HEK293T (cell line): ENCODE measurements around the gene IGSF5.

Source experiments
- CTCF ChIA-PET: fragments of 350-600 bp; formaldehyde crosslinking; extraction: SDS; loops from one replicate; lab custom pipeline; 2021; ENCODE audit warnings: antibody characterized with exemption, inconsistent platforms; lab: Yijun Ruan, JAX
- POLR2A ChIA-PET: fragments of 350-600 bp; formaldehyde crosslinking; extraction: SDS; loops from one replicate; lab custom pipeline; 2020; ENCODE audit warnings: antibody characterized with exemption, inconsistent platforms; lab: Yijun Ruan, JAX
- DNase-seq: peaks from one replicate; pipeline ENCODE4 v3.0.0; 2012; ENCODE audit warnings: mixed read lengths; ENCODE audit errors: extremely low spot score
- ARNT ChIP-seq: fragments of 450-650 bp; IDR thresholded peaks from 2 replicates; pipeline ENCODE4 v1.6.1; 2017; ENCODE audit warnings: mild to moderate bottlenecking
- BHLHE40 ChIP-seq: fragments of 450-650 bp; IDR thresholded peaks from 2 replicates; pipeline ENCODE4 v1.6.1; 2016; ENCODE audit warnings: mild to moderate bottlenecking, moderate library complexity, borderline replicate concordance
- CTBP1 ChIP-seq: fragments of 450-650 bp; IDR thresholded peaks from 2 replicates; pipeline ENCODE4 v1.6.1; 2016; ENCODE audit warnings: borderline replicate concordance
- ELF4 ChIP-seq: fragments of 450-650 bp; IDR thresholded peaks from 2 replicates; pipeline ENCODE4 v1.6.1; 2017; ENCODE audit warnings: antibody characterized with exemption
- FOXA1 ChIP-seq: fragments of 450-650 bp; IDR thresholded peaks from 2 replicates; pipeline ENCODE4 v1.6.1; 2016; ENCODE audit warnings: mild to moderate bottlenecking
- FOXK2 ChIP-seq: fragments of 450-650 bp; IDR thresholded peaks from 2 replicates; pipeline ENCODE4 v1.6.1; 2016; ENCODE audit warnings: mild to moderate bottlenecking
- FOXM1 ChIP-seq: fragments of 450-650 bp; IDR thresholded peaks from 2 replicates; pipeline ENCODE4 v1.6.1; 2017; ENCODE audit warnings: mild to moderate bottlenecking, borderline replicate concordance
- HDGF ChIP-seq: fragments of 450-650 bp; IDR thresholded peaks from 2 replicates; pipeline ENCODE4 v1.6.1; 2017; ENCODE audit warnings: antibody characterized with exemption, borderline replicate concordance
- L3MBTL2 ChIP-seq: fragments of 450-650 bp; conservative IDR thresholded peaks from 2 replicates; pipeline ENCODE4 v1.6.1; 2016; ENCODE audit warnings: mild to moderate bottlenecking
- LEF1 ChIP-seq: fragments of 450-650 bp; IDR thresholded peaks from 2 replicates; pipeline ENCODE4 v1.6.1; 2017; ENCODE audit warnings: mild to moderate bottlenecking, borderline replicate concordance
- NFRKB ChIP-seq: fragments of 450-650 bp; IDR thresholded peaks from 2 replicates; pipeline ENCODE4 v1.6.1; 2016; ENCODE audit warnings: mild to moderate bottlenecking, moderate library complexity
- PKNOX1 ChIP-seq: fragments of 450-650 bp; IDR thresholded peaks from 2 replicates; pipeline ENCODE4 v1.6.1; 2016
- SP1 ChIP-seq: fragments of 450-650 bp; IDR thresholded peaks from 2 replicates; pipeline ENCODE4 v1.6.1; 2017
- SUZ12 ChIP-seq: fragments of 450-650 bp; IDR thresholded peaks from 2 replicates; pipeline ENCODE4 v1.6.1; 2016; ENCODE audit warnings: mild to moderate bottlenecking
- TARDBP ChIP-seq: fragments of 450-650 bp; IDR thresholded peaks from 2 replicates; pipeline ENCODE4 v1.6.1; 2016
- ZNF384 ChIP-seq: fragments of 450-650 bp; IDR thresholded peaks from 2 replicates; pipeline ENCODE4 v1.6.1; 2016

IGSF5 gene

GRCh38 chr21:39710866-39711265 lies 34.1 kb upstream of the IGSF5 start:
- TF ChIP-seq SP1 (no peak), FOXM1 (no peak), ARNT (no peak), PKNOX1 (no peak), SUZ12 (no peak), HDGF (no peak), FOXA1 (no peak), FOXK2 (no peak), BHLHE40 (no peak), CTBP1 (no peak), NFRKB (no peak)
- POLR2A ChIA-PET: no interaction called here
- CTCF ChIA-PET: no interaction called here

GRCh38 chr21:39712273-39712672 lies 32.7 kb upstream of the IGSF5 start:
- ChIA-PET POLR2A (no interaction called here), CTCF (no interaction called here)
- DNase-seq: no peak
- TF ChIP-seq NFRKB (no peak), TARDBP (no peak), PKNOX1 (no peak), CTBP1 (no peak), FOXA1 (no peak), FOXK2 (no peak)

More at GRCh38 chr21:39710866-39711265, 34.1 kb upstream of the IGSF5 start:
- DNase-seq: no peak

- POLR2A ChIA-PET: no interaction called here
- peak; percentile 22 for DNase-seq
- CTCF ChIA-PET: interaction anchor here (1.8 kb wide), 1 partner anchor 195 kb away, joined by 6 read pairs; no protein-coding TSS in a partner anchor
- no peak for TF ChIP-seq LEF1
- TF ChIP-seq ZNF384: no peak
- TF ChIP-seq SP1: no peak
- no peak for TF ChIP-seq PKNOX1
- TF ChIP-seq L3MBTL2: no peak
Measured at GRCh38 chr21:39712976-39713375, 32.0 kb upstream of the IGSF5 start.

- DNase-seq: no peak
- CTCF ChIA-PET: interaction anchor here (0.9 to 1.8 kb wide), 2 partner anchors 13 to 196 kb away, joined by 6 to 10 read pairs; no protein-coding TSS in a partner anchor
- POLR2A ChIA-PET: no interaction called here
- TF ChIP-seq LEF1: no peak
- TF ChIP-seq ARNT: no peak
- TF ChIP-seq L3MBTL2: no peak
- no peak for TF ChIP-seq BHLHE40
- TF ChIP-seq PKNOX1: no peak
- no peak for TF ChIP-seq TARDBP
- no peak for TF ChIP-seq CTBP1
- no peak for TF ChIP-seq ELF4
- no peak for TF ChIP-seq FOXA1
- no peak for TF ChIP-seq ZNF384
- no peak for TF ChIP-seq NFRKB
- no peak for TF ChIP-seq SP1
- TF ChIP-seq FOXK2: no peak
- TF ChIP-seq SUZ12: no peak
- TF ChIP-seq FOXM1: no peak
Measured at GRCh38 chr21:39713905-39714304, 31.1 kb upstream of the IGSF5 start.

GRCh38 chr21:39714331-39714730 lies 30.7 kb upstream of the IGSF5 start:
- CTCF ChIA-PET: interaction anchor here (0.9 to 1.8 kb wide), 2 partner anchors 13 to 196 kb away, joined by 6 to 10 read pairs; no protein-coding TSS in a partner anchor
- TF ChIP-seq PKNOX1 (no peak), TARDBP (no peak), FOXK2 (no peak), ZNF384 (no peak), FOXA1 (no peak), NFRKB (no peak), ELF4 (no peak), LEF1 (no peak), SUZ12 (no peak), CTBP1 (no peak), SP1 (no peak), ARNT (no peak), HDGF (no peak)
- DNase-seq: no peak
- POLR2A ChIA-PET: no interaction called here
